Measurements from ENCODE around the gene ABHD17A. TPM values are rescaled to one million over a fixed set of nuclear protein-coding genes. Genes with fewer than 3 reads are reported as not detected.

ABHD17A gene
- total and polyA plus RNA-seq, 9 of the 15 experiments (the other 6 are each of a cell fraction or from before 2014, with no cell fraction given), result 0.04 to 135 (median 21.8) TPM; not detected in 1

DNA sequence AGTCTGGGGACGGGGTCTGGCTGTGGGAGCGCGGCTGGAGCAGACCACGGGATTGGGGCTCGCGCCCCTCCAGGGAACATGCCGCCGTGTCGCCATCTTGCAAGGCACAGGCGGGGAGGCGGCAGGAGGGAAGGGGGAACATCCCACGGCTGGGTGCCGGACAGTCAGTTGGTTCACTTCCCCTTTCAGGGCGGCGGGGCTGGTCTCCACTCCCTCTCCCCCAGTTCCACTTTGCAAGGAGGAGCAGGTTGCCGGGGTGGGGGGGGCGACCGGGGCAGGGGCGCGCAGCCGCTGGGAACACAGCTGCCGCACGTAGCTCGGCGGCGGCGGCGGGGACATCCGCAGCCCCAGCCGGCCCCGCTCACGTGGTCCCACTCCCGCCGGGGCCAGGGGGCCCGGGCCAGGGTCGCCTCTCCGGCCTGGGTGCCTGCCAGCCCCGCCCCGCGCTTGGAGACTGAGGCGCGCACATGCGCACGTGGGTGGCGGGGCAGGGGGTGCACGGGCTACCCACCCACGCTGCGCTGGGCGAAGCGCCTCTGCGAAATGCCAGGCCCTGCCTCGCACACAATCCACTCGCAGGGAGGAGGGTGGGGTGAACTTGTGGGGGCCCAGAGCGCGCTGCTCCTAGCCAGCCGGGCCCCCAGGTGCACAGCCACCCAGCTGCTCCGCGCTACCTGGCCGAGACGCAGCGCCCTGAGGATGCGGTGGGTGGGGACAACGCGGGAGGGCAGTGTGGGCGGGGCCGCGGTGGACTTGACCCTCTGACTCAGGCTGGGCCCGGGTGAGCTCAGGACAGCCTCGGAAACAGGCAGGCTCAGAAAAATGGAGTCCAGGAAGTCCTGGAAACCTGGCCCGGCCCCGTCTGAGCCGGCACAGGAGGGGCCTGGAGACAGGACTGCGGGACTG, 28.3 kb downstream of the ABHD17A start (continued):
- TF ChIP-seq TOE1 (IDR thresholded peaks at IDR 0.05; ENCODE audit: borderline replicate concordance) (no peak), TOE1 (CRISPR knock-in tag; IDR thresholded peaks at IDR 0.05; ENCODE audit: borderline replicate concordance, low read depth) (peak; percentile 87; the same call in 1 of the 2 replicates), SAFB2 (IDR thresholded peaks at IDR 0.05; ENCODE audit: borderline replicate concordance, low read depth, low read length, severe bottlenecking) (no peak), ELF2 (CRISPR knock-in tag; IDR thresholded peaks at IDR 0.05) (no peak; the same call in 1 of the 2 replicates), MEF2A (IDR thresholded peaks at IDR 0.05; ENCODE audit: control insufficient read depth, low read depth, low read length) (no peak), KLF10 (CRISPR knock-in tag; IDR thresholded peaks at IDR 0.05) (no peak)

DNA sequence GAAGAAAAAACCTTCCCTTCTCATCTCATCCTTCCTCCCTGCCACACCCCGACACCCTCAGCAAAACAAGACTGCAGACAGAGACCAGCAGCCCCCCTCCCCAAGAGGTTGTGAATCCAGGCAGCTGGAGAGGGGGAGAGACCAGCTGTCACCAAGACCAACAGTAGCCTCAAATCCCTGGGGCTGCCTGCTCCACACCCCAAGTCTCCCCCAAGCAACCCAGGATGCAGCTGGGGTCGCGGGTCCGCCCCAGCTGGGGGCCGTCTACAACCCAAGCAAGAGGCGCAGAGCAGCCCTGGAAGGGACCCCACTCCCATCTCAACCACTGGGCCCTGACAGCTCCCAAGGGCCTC, 29.0 kb downstream of the ABHD17A start:
- Histone ChIP-seq H3K4me1 (replicated peaks in 1 of 2; ENCODE audit: control insufficient read depth in 2 of 2, insufficient read depth in 2 of 2, low read length in 2 of 2) (peaks cover 75 to 99% of the 10 kb centered on the region in 2 experiments), H3K27ac (ENCODE audit: extremely low read depth, low read depth, low read length) (peak overlapping the region; percentile 90), H3K4me3 (peak overlapping the region; percentile 57), H3K9me1 (ENCODE audit: control insufficient read depth, insufficient read depth, low read length) (peaks cover 5% of the 10 kb centered on the region), H3K36me3 (ENCODE audit: control insufficient read depth, insufficient read depth, low read length) (peaks cover 23% of the 10 kb centered on the region; the same call in 1 of the 3 replicates), H3K4me2 (ENCODE audit: insufficient read depth, low read length) (peak overlapping the region; percentile 85), H2AFZ (ENCODE audit: low read depth, low read length) (peak overlapping the region; percentile 58), H3K79me2 (ENCODE audit: control insufficient read depth, insufficient read depth, low read length) (peaks cover 96% of the 10 kb centered on the region), H3K9me3 (replicated peaks; ENCODE audit: control insufficient read depth, insufficient read depth, low read depth, low read length) (no peaks in the 10 kb centered on the region), H4K20me1 (replicated peaks; ENCODE audit: control insufficient read depth, insufficient read depth, low read length) (peaks cover 25% of the 10 kb centered on the region), H3K9ac (ENCODE audit: insufficient read depth in 1 of 2, low read depth in 2 of 2, low read length in 2 of 2) (peak overlapping the region; percentile 83 to 97), H3K27me3 (ENCODE audit: control insufficient read depth in 2 of 2, insufficient read depth in 2 of 2, low read length in 2 of 2) (no peaks in the 10 kb centered on the region)
- DNase-seq (ENCODE audit: extremely low read depth in 1 of 4, low spot score in 3 of 4) (peak in 1 of 4 experiments; percentile 20), FAIRE-seq (no peak), ATAC-seq (no peak)
- no TSS peak for BruUV-seq (replicated peaks)
- CTCF ChIA-PET (ENCODE audit: low intra/inter-chr PET ratio), result no interaction called here
- POLR2A ChIA-PET, result interaction anchor here (0.6 to 5.2 kb wide), 10 partner anchors 8 to 581 kb away, joined by 3 to 46 read pairs (median 4); partner anchors contain the start of gene FAM174C
- 6% methylated on average over 5 of the region's 6 CpGs for WGBS (ENCODE audit: insufficient coverage, low coverage, missing lambda C conversion rate)
- in situ Hi-C loops (cut with MboI) (no loop called here), intact Hi-C loops (cut with micrococcal nuclease) (no loop called here)
- TF ChIP-seq CBX8 (IDR thresholded peaks at IDR 0.05; ENCODE audit: borderline replicate concordance, extremely low read depth, low read depth, low read length, poor library complexity, severe bottlenecking), result no peak
- no peak for TF ChIP-seq ARID2 (IDR thresholded peaks at IDR 0.05)
- TF ChIP-seq ZNF311 (CRISPR knock-in tag; IDR thresholded peaks at IDR 0.05), result no peak
- TF ChIP-seq EZH2 (IDR thresholded peaks at IDR 0.05; ENCODE audit: borderline replicate concordance, low read depth, low read length), result no peak
- TF ChIP-seq SLC30A9 (CRISPR knock-in tag; IDR thresholded peaks at IDR 0.05), result no peak
- no peak for TF ChIP-seq KLF1 (tag; IDR thresholded peaks at IDR 0.05)
- no peak for TF ChIP-seq ZC3H8 (IDR thresholded peaks at IDR 0.05)
- TF ChIP-seq TSC22D4 (tag; IDR thresholded peaks at IDR 0.05), result no peak
- TF ChIP-seq, protein P1, sequence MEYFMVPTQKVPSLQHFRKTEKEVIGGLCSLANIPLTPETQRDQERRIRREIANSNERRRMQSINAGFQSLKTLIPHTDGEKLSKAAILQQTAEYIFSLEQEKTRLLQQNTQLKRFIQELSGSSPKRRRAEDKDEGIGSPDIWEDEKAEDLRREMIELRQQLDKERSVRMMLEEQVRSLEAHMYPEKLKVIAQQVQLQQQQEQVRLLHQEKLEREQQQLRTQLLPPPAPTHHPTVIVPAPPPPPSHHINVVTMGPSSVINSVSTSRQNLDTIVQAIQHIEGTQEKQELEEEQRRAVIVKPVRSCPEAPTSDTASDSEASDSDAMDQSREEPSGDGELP (CRISPR knock-in tag; IDR thresholded peaks at IDR 0.05; ENCODE audit: borderline replicate concordance), result peak; percentile 59; the same call in 1 of the 2 replicates
- no peak for TF ChIP-seq STAG1 (CRISPR knock-in tag; IDR thresholded peaks at IDR 0.05; ENCODE audit: borderline replicate concordance)
- no peak for TF ChIP-seq NBN (IDR thresholded peaks at IDR 0.05; ENCODE audit: low read depth)
- no peak for TF ChIP-seq SNRNP70 (optimal IDR thresholded peaks at IDR 0.05; ENCODE audit: low read depth, low read length)
- TF ChIP-seq TEAD1 (CRISPR knock-in tag; IDR thresholded peaks at IDR 0.05), result peak in 1 of 2 experiments; percentile 41; a peak in 1 of 4 replicates
- TF ChIP-seq ZNF263 (CRISPR knock-in tag; IDR thresholded peaks at IDR 0.05; ENCODE audit: borderline replicate concordance), result peak; percentile 52; the same call in 1 of the 2 replicates

All from K562 (cell line).